Uterus (tissue), 4 donors: ENCODE data around the gene TRIM37. TPM values are rescaled to one million over a fixed set of nuclear protein-coding genes. Genes with fewer than 3 reads are reported as not detected.

Experiments
- DNase-seq, 2 donors: peaks; one replicate each; pipeline ENCODE4 v3.0.0-alpha.2; 2019 to 2020
- H3K27ac ChIP-seq, 2 donors: fragments of 200-600 bp; sonication (generic); 1 replicate in 1 of 2; 2 replicates in 1 of 2; pipeline ENCODE4 v1.5.1; 2016 to 2018
- H3K27me3 ChIP-seq, 2 donors: fragments of 200-600 bp; sonication (generic); one replicate each; pipeline ENCODE4 v1.5.1; 2018 to 2019; ENCODE audit warnings: control low read depth in 1 of 2
- H3K36me3 ChIP-seq, 2 donors: fragments of 200-600 bp; sonication (generic); one replicate each; pipeline ENCODE4 v1.5.1; 2019; ENCODE audit warnings: control low read depth in 1 of 2
- H3K4me1 ChIP-seq, 2 donors: fragments of 200-600 bp; sonication (generic); one replicate each; pipeline ENCODE4 v1.5.1; 2018 to 2019; ENCODE audit warnings: control low read depth in 1 of 2
- H3K4me3 ChIP-seq, 2 donors: fragments of 200-600 bp; sonication (generic); 1 replicate in 1 of 2; 2 replicates in 1 of 2; pipeline ENCODE4 v1.5.1; 2018 to 2019; ENCODE audit warnings: mild to moderate bottlenecking in 1 of 2
- H3K9me3 ChIP-seq, 2 donors: fragments of 200-600 bp; sonication (generic); one replicate each; pipeline ENCODE4 v1.5.1; 2019; ENCODE audit warnings: control low read depth in 1 of 2
- POLR2A ChIP-seq, 2 donors: fragments of 450-650 bp; IDR thresholded peaks; one replicate each; pipeline ENCODE4 v1.6.1; 2016; ENCODE audit warnings: antibody characterized with exemption in 2 of 2, mild to moderate bottlenecking in 1 of 2, moderate library complexity in 1 of 2
- intact Hi-C: fragments of 100-400 bp; cut with DNase I; formaldehyde crosslinking; loops from one replicate; pipeline ENCODE4 v1.15.1; 2023; ENCODE audit warnings: low total_unique reads
- total RNA-seq, 4 donors: library from RNA; depleted of rRNA in 3 of 4; stranded (reverse); fragments of >200 nt in 3 of 4; gene quantifications; one replicate each; pipeline versions ENCODE4 v1.1.0 to v1.2.4, GENCODE V29; 2014 to 2023
- TF ChIP-seq, protein P1 (sequence below), 4 experiments: fragments of 200-600 bp in 2 of 4; fragments of 450-650 bp in 2 of 4; sonication (generic) in 2 of 4; IDR thresholded peaks; one replicate each; pipeline ENCODE4 v1.5.1; 2016 to 2019; ENCODE audit warnings: antibody characterized with exemption in 4 of 4, mild to moderate bottlenecking in 2 of 4, moderate library complexity in 1 of 4
- donor health status: DM: yes; HTN: yes; CAD: no.

The TRIM37 gene
- total RNA-seq, 4 donors from 2014 or later, result 5.0 to 38.9 (median 21.4) TPM

DNA sequence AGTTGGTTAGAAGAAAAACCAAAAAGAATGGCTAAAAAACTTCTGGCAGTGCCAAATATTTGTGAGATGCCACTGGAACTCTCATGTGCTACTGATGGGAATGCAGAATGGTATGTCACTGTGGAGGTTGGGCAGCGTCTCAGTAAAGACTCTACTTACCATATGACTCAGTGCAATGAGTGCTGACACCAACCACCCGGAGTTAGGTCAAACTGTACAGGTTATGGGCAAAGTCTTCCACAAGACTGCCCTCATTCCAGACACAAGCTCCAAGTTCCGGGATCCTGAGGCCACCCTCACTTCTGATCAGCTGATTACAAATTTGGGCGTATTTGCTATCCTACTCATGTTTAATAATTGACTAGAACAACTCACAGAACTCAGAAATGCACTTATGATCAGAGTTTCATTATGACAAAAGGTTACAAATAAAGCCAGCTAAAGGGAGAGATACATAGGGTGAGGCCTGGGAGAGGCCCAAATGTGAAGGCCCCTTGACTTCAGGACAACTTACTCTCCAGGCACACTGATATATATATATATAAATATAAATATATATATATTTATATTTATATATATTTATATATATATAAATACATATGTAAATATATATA lies 114.9 kb downstream of the TRIM37 start:
- H3K9me3 ChIP-seq, result no peaks in the 10 kb centered on the region
- no peaks in the 10 kb centered on the region for H3K27me3 ChIP-seq
- TF ChIP-seq POLR2A (IDR thresholded peaks at IDR 0.05), result no peak
- TF ChIP-seq, protein P1, sequence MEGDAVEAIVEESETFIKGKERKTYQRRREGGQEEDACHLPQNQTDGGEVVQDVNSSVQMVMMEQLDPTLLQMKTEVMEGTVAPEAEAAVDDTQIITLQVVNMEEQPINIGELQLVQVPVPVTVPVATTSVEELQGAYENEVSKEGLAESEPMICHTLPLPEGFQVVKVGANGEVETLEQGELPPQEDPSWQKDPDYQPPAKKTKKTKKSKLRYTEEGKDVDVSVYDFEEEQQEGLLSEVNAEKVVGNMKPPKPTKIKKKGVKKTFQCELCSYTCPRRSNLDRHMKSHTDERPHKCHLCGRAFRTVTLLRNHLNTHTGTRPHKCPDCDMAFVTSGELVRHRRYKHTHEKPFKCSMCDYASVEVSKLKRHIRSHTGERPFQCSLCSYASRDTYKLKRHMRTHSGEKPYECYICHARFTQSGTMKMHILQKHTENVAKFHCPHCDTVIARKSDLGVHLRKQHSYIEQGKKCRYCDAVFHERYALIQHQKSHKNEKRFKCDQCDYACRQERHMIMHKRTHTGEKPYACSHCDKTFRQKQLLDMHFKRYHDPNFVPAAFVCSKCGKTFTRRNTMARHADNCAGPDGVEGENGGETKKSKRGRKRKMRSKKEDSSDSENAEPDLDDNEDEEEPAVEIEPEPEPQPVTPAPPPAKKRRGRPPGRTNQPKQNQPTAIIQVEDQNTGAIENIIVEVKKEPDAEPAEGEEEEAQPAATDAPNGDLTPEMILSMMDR (IDR thresholded peaks at IDR 0.05), result no peak
- no peak overlapping the region for H3K4me3 ChIP-seq
- DNase-seq, result no peak
- no peak overlapping the region for H3K27ac ChIP-seq
- intact Hi-C loops, result no loop called here
- no peaks in the 10 kb centered on the region for H3K36me3 ChIP-seq
- no peaks in the 10 kb centered on the region for H3K4me1 ChIP-seq

DNA sequence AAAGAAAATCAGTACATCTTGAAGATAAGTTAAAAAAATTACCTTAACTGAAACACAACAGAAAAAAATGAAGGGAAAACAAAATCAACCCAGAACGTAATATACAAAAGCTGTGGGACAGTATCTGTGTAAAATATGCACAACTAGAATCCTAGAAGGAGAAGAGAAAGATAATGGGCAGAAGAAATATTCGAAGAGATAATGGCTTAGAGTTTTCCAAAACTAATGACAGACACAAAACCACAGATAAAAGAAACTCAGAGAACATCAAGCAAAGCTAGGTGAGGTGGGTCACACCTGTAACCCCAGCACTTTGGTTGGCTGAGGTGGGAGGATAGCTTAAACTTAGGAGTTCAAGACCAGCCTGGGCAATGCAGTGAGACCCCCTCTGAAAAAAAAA lies 117.1 kb downstream of the TRIM37 start:
- no peak for DNase-seq
- H3K9me3 ChIP-seq, result no peaks in the 10 kb centered on the region
- TF ChIP-seq, protein P1 (IDR thresholded peaks at IDR 0.05), result no peak
- TF ChIP-seq POLR2A (IDR thresholded peaks at IDR 0.05), result no peak
- no peaks in the 10 kb centered on the region for H3K4me1 ChIP-seq
- H3K4me3 ChIP-seq, result no peak overlapping the region
- H3K27me3 ChIP-seq, result no peaks in the 10 kb centered on the region
- H3K36me3 ChIP-seq, result no peaks in the 10 kb centered on the region
- intact Hi-C loops, result no loop called here
- H3K27ac ChIP-seq, result no peak overlapping the region

GRCh38 chr17:58985971-58986370 lies 120.7 kb downstream of the TRIM37 start:
- intact Hi-C loops, result no loop called here
- H3K27me3 ChIP-seq, result no peaks in the 10 kb centered on the region
- H3K4me1 ChIP-seq, result no peaks in the 10 kb centered on the region
- no peak overlapping the region for H3K27ac ChIP-seq
- no peak for DNase-seq
- TF ChIP-seq POLR2A (IDR thresholded peaks at IDR 0.05), result no peak
- TF ChIP-seq, protein P1 (IDR thresholded peaks at IDR 0.05), result no peak
- no peaks in the 10 kb centered on the region for H3K9me3 ChIP-seq
- no peaks in the 10 kb centered on the region for H3K36me3 ChIP-seq
- no peak overlapping the region for H3K4me3 ChIP-seq

- TF ChIP-seq, protein P1 (IDR thresholded peaks at IDR 0.05), result no peak
- TF ChIP-seq POLR2A (IDR thresholded peaks at IDR 0.05), result no peak
- Histone ChIP-seq H3K4me3 (no peak overlapping the region), H3K27me3 (no peaks in the 10 kb centered on the region), H3K36me3 (no peaks in the 10 kb centered on the region), H3K27ac (no peak overlapping the region), H3K9me3 (no peaks in the 10 kb centered on the region), H3K4me1 (no peaks in the 10 kb centered on the region)
- DNase-seq, result no peak
- intact Hi-C loops, result no loop called here
These were observed 121.3 kb downstream of the TRIM37 start for GRCh38 chr17:58985367-58985766.

DNA sequence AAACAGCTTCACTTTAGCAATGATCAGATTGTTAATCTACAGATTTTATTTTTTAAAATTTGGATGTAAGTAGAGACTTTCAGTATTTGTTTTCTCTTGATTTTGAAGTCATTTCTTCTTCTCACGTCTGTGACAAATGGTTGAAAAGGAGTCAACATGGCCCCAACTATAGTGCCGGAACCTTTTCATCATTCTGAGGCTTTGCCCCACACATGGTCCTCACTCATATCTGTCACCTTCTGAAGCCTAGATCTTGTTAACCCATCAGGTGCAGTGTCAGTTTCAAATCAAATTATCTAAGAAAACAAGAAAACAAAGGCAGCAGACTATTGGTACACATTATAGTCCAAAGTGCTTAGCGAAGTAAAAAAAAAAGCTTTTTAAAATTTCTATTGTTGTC lies 124.1 kb downstream of the TRIM37 start:
- no peak for TF ChIP-seq POLR2A (IDR thresholded peaks at IDR 0.05)
- TF ChIP-seq, protein P1 (IDR thresholded peaks at IDR 0.05), result no peak
- Histone ChIP-seq H3K36me3 (no peaks in the 10 kb centered on the region), H3K9me3 (no peaks in the 10 kb centered on the region), H3K4me1 (no peaks in the 10 kb centered on the region), H3K27ac (no peak overlapping the region), H3K27me3 (no peaks in the 10 kb centered on the region), H3K4me3 (no peak overlapping the region)
- intact Hi-C loops, result no loop called here
- DNase-seq, result no peak
